GM21526 (cell line): ENCODE results near the gene SPATA25.

Experiments
- ATAC-seq: cut with Tn5 transposase; IDR thresholded peaks from one replicate; pipeline ENCODE4 v1.9.1; 2021; ENCODE audit warnings: moderate library complexity; ENCODE audit not compliant: unreplicated experiment, low FRiP score

Gene SPATA25

DNA sequence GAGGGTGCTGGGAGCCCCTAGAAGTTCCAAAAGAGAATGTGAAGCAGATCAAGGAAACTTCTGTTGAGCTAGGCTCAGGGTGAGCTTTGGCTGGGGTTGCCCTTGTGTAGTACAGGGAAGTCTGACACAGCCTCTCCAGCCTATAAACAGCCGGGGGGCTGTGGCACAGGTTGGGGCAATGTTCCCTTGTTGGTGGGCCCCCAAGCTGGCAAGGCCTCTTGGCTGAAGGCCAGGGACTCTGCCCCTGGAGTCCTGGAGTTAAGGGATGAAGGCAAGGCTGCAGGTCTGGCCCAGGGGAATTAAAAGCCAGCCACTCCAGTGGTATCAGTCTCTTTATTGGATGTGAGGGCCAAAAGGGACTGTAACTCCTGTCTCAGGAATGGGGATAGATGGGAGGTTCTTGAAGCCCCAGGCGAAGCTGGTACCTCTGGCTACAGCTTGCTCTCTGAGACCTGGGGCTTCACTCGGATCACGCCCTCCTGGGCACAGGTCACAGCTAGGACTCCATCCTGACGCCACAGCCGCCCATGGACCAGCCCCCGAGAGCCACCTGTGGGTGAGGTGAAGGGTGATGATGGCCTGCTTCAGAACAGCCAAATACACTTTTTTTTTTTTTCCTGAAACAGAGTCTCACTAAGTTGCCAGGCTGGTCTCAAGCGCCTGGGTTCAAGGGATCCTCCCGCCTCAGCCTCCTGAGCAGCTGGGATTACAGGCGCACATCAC is 45.9 kb downstream of the SPATA25 start:
- ATAC-seq, result no peak

GRCh38 chr20:45840700-45841198 is 46.7 kb downstream of the SPATA25 start:
- ATAC-seq, result no peak

GRCh38 chr20:45836841-45837240 is 50.6 kb downstream of the SPATA25 start:
- no peak for ATAC-seq
